RWPE1 (cell line): Measurements from ENCODE around the gene N4BP2L2.

Experiments
- CTCF ChIA-PET: fragments of 350-600 bp; sonication (Branson Sonifier 250); formaldehyde crosslinking; extraction: SDS; loops from one replicate; lab custom pipeline; 2021; lab: Yijun Ruan, JAX
- POLR2A ChIA-PET: fragments of 400-600 bp; formaldehyde crosslinking; extraction: SDS; loops from one replicate; lab custom pipeline; 2020; ENCODE audit warnings: antibody characterized with exemption; ENCODE audit not compliant: low non-redundant PET; lab: Yijun Ruan, JAX
- DNase-seq: peaks from one replicate; pipeline ENCODE4 v3.0.0; 2012; ENCODE audit warnings: low spot score
- H3K27ac ChIP-seq: fragments of 450-650 bp; 2 replicates; pipeline ENCODE4 v1.5.1; 2017
- CTCF ChIP-seq: fragments of 450-650 bp; conservative IDR thresholded peaks from 2 replicates; pipeline ENCODE4 v1.5.1; 2017; ENCODE audit warnings: low read depth, mild to moderate bottlenecking

The N4BP2L2 gene

DNA sequence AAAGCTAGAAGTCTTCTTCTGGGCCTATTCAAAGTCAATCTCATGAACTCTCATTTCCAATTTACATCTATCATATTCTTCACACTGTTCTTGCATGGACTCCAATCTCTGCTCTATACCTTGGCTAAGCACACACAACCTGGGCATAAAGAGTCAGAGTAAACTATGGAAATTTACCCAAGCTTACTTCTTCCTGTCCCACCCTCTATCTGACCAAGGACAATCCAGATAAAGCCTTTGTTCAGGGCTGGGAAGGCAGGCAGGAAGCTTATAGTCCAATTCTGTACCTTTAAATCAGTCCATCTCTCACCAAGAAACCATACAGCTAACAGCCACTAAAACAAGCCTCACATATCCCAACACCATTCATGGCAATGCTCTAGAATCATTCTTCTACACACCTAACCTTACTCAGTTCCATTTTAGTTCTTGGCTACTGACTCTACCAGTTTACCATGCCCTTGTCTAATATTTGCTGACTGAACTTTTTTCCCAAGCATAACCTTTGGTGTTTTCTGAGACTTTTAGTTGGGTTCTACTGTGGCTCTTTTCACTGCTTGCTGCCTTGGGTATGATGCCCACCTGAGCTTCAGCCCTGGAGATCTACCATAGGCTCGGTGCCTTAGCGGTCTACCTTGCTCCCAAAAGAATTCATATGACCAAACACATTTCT, 38.9 kb downstream of the N4BP2L2 start:
- no peak overlapping the region for H3K27ac ChIP-seq
- TF ChIP-seq CTCF = no peak
- DNase-seq = no peak
- POLR2A ChIA-PET = no interaction called here
- CTCF ChIA-PET = interaction anchor here (0.7 kb wide), 1 partner anchor 155 kb away, joined by 3 read pairs; no protein-coding TSS in a partner anchor

- POLR2A ChIA-PET = no interaction called here
- CTCF ChIA-PET = no interaction called here
Measured at GRCh38 chr13:32497589-32497988, 41.0 kb downstream of the N4BP2L2 start.

GRCh38 chr13:32496599-32497160, 41.9 kb downstream of the N4BP2L2 start:
- no peak overlapping the region for H3K27ac ChIP-seq
- ChIA-PET CTCF (interaction anchor here (0.6 kb wide), 1 partner anchor 11 kb away, joined by 3 read pairs; no protein-coding TSS in a partner anchor), POLR2A (no interaction called here)
- no peak for TF ChIP-seq CTCF
- no peak for DNase-seq

More at GRCh38 chr13:32497589-32497988, 41.0 kb downstream of the N4BP2L2 start:
- DNase-seq = no peak
- TF ChIP-seq CTCF = no peak
- no peak overlapping the region for H3K27ac ChIP-seq

- POLR2A ChIA-PET = no interaction called here
Measured at GRCh38 chr13:32495841-32496240, 42.8 kb downstream of the N4BP2L2 start.

GRCh38 chr13:32495429-32495828, 43.2 kb downstream of the N4BP2L2 start:
- DNase-seq = no peak
- no peak for TF ChIP-seq CTCF
- POLR2A ChIA-PET = no interaction called here
- H3K27ac ChIP-seq = no peak overlapping the region
- CTCF ChIA-PET = no interaction called here

More at GRCh38 chr13:32495841-32496240, 42.8 kb downstream of the N4BP2L2 start:
- CTCF ChIA-PET = no interaction called here
- no peak overlapping the region for H3K27ac ChIP-seq
- no peak for TF ChIP-seq CTCF
- DNase-seq = no peak

DNA sequence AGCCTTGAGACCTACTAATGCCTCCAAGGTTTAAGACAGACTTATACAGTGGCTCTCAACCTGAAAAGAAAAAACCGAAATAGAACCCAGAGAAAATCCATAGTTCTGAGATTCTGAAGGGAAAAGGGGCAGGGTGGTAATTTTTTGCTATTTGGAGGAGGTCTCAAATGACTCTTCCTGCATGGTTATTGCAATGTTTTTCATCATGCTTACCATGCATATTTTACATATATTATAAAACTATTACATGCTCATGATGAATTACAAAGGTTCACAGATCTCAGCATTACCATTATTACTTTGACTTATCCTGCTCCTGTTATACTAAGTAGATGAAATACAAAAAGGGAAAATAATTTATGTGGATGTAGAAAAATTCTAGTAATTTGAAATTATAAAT, 47.6 kb downstream of the N4BP2L2 start:
- ChIA-PET POLR2A (no interaction called here), CTCF (no interaction called here)
- TF ChIP-seq CTCF = no peak
- no peak overlapping the region for H3K27ac ChIP-seq
- no peak for DNase-seq
